Stomach smooth muscle (tissue), 2 donors: ENCODE results near the gene EREG.

Experiments
- H3K27ac ChIP-seq: one replicate; pipeline ENCODE4 v1.7.0; 2013; ENCODE audit warnings: mild to moderate bottlenecking, low read length, inconsistent platforms
- H3K27me3 ChIP-seq, 2 donors: one replicate each; pipeline ENCODE4 v1.7.0; 2013; ENCODE audit warnings: low read length in 2 of 2; ENCODE audit not compliant: insufficient read depth in 2 of 2, control insufficient read depth in 1 of 2
- H3K36me3 ChIP-seq, 2 donors: one replicate each; pipeline ENCODE4 v1.7.0; 2013; ENCODE audit warnings: low read length in 2 of 2; ENCODE audit not compliant: control insufficient read depth in 2 of 2, insufficient read depth in 2 of 2
- H3K4me1 ChIP-seq: one replicate; pipeline ENCODE4 v1.7.0; 2013; ENCODE audit warnings: low read length; ENCODE audit not compliant: control insufficient read depth, insufficient read depth
- H3K4me3 ChIP-seq, 2 donors: one replicate each; pipeline ENCODE4 v1.7.0; 2013; ENCODE audit warnings: low read length in 2 of 2
- H3K9ac ChIP-seq, 2 donors: one replicate each; pipeline ENCODE4 v1.7.0; 2013; ENCODE audit warnings: low read length in 2 of 2, mild to moderate bottlenecking in 1 of 2
- H3K9me3 ChIP-seq, 2 donors: one replicate each; pipeline ENCODE4 v1.7.0; 2013; ENCODE audit warnings: low read length in 2 of 2; ENCODE audit not compliant: control insufficient read depth in 2 of 2
- donor health status: healthy.
- donor health status: Pancreatic carcinoma.

Gene EREG

GRCh38 chr4:74369855-74370254 is 4.9 kb downstream of the EREG start:
- Histone ChIP-seq H3K27me3 (peaks cover 7 to 13% of the 10 kb centered on the region in 2 donors), H3K9me3 (no peaks in the 10 kb centered on the region), H3K9ac (no peak overlapping the region), H3K4me1 (peaks cover 4% of the 10 kb centered on the region), H3K27ac (no peak overlapping the region), H3K4me3 (no peak overlapping the region), H3K36me3 (no peaks in the 10 kb centered on the region)

- H3K9me3 ChIP-seq: no peaks in the 10 kb centered on the region
- no peaks in the 10 kb centered on the region for H3K4me1 ChIP-seq
- peaks cover 5 to 6% of the 10 kb centered on the region in 2 donors for H3K27me3 ChIP-seq
- no peaks in the 10 kb centered on the region for H3K36me3 ChIP-seq
- no peak overlapping the region for H3K9ac ChIP-seq
- H3K4me3 ChIP-seq: no peak overlapping the region
- H3K27ac ChIP-seq: no peak overlapping the region
These were observed 6.0 kb downstream of the EREG start for GRCh38 chr4:74370912-74371311.

- Histone ChIP-seq H3K27me3 (no peaks in the 10 kb centered on the region), H3K27ac (no peak overlapping the region), H3K4me3 (no peak overlapping the region), H3K36me3 (no peaks in the 10 kb centered on the region), H3K9me3 (no peaks in the 10 kb centered on the region), H3K4me1 (no peaks in the 10 kb centered on the region), H3K9ac (no peak overlapping the region)
These were observed 9.2 kb downstream of the EREG start for GRCh38 chr4:74374128-74374527.

- no peak overlapping the region for H3K27ac ChIP-seq
- no peak overlapping the region for H3K9ac ChIP-seq
- H3K9me3 ChIP-seq: no peaks in the 10 kb centered on the region
- no peaks in the 10 kb centered on the region for H3K4me1 ChIP-seq
- no peaks in the 10 kb centered on the region for H3K36me3 ChIP-seq
- no peak overlapping the region for H3K4me3 ChIP-seq
- no peaks in the 10 kb centered on the region for H3K27me3 ChIP-seq
These were observed 9.8 kb downstream of the EREG start for GRCh38 chr4:74374561-74375327.

GRCh38 chr4:74375824-74376426 is 11.0 kb downstream of the EREG start:
- no peaks in the 10 kb centered on the region for H3K27me3 ChIP-seq
- no peak overlapping the region for H3K27ac ChIP-seq
- H3K4me3 ChIP-seq: no peak overlapping the region
- H3K9me3 ChIP-seq: no peaks in the 10 kb centered on the region
- H3K9ac ChIP-seq: no peak overlapping the region
- H3K4me1 ChIP-seq: no peaks in the 10 kb centered on the region
- H3K36me3 ChIP-seq: no peaks in the 10 kb centered on the region

GRCh38 chr4:74376888-74377483 is 12.0 kb downstream of the EREG start:
- Histone ChIP-seq H3K9me3 (no peaks in the 10 kb centered on the region), H3K36me3 (no peaks in the 10 kb centered on the region), H3K27ac (no peak overlapping the region)

GRCh38 chr4:74377714-74378113 is 12.8 kb downstream of the EREG start:
- Histone ChIP-seq H3K36me3 (no peaks in the 10 kb centered on the region), H3K4me3 (no peak overlapping the region), H3K9me3 (no peaks in the 10 kb centered on the region), H3K4me1 (no peaks in the 10 kb centered on the region), H3K27me3 (no peaks in the 10 kb centered on the region), H3K27ac (no peak overlapping the region), H3K9ac (no peak overlapping the region)

More at GRCh38 chr4:74376888-74377483, 12.0 kb downstream of the EREG start:
- Histone ChIP-seq H3K27me3 (no peaks in the 10 kb centered on the region), H3K4me3 (no peak overlapping the region), H3K9ac (no peak overlapping the region), H3K4me1 (no peaks in the 10 kb centered on the region)

- no peak overlapping the region for H3K4me3 ChIP-seq
- H3K4me1 ChIP-seq: no peaks in the 10 kb centered on the region
- no peak overlapping the region for H3K9ac ChIP-seq
- no peak overlapping the region for H3K27ac ChIP-seq
- no peaks in the 10 kb centered on the region for H3K27me3 ChIP-seq
- no peaks in the 10 kb centered on the region for H3K36me3 ChIP-seq
- no peaks in the 10 kb centered on the region for H3K9me3 ChIP-seq
These were observed 13.6 kb downstream of the EREG start for GRCh38 chr4:74378573-74378972.

GRCh38 chr4:74379912-74380311 is 15.0 kb downstream of the EREG start:
- Histone ChIP-seq H3K4me1 (no peaks in the 10 kb centered on the region), H3K4me3 (no peak overlapping the region), H3K27me3 (no peaks in the 10 kb centered on the region), H3K9ac (no peak overlapping the region), H3K27ac (no peak overlapping the region), H3K36me3 (no peaks in the 10 kb centered on the region), H3K9me3 (no peaks in the 10 kb centered on the region)

- no peak overlapping the region for H3K9ac ChIP-seq
- no peaks in the 10 kb centered on the region for H3K27me3 ChIP-seq
- H3K27ac ChIP-seq: no peak overlapping the region
- H3K4me1 ChIP-seq: no peaks in the 10 kb centered on the region
- H3K36me3 ChIP-seq: no peaks in the 10 kb centered on the region
- no peak overlapping the region for H3K4me3 ChIP-seq
- no peaks in the 10 kb centered on the region for H3K9me3 ChIP-seq
These were observed 20.4 kb downstream of the EREG start for GRCh38 chr4:74385386-74385785.

- no peaks in the 10 kb centered on the region for H3K9me3 ChIP-seq
- no peak overlapping the region for H3K9ac ChIP-seq
- no peaks in the 10 kb centered on the region for H3K27me3 ChIP-seq
- H3K4me3 ChIP-seq: no peak overlapping the region
- no peaks in the 10 kb centered on the region for H3K36me3 ChIP-seq
- no peak overlapping the region for H3K27ac ChIP-seq
- H3K4me1 ChIP-seq: no peaks in the 10 kb centered on the region
These were observed 21.2 kb downstream of the EREG start for GRCh38 chr4:74386159-74386558.
